ENCODE data around the gene CASR. TPM values are rescaled to one million over a fixed set of nuclear protein-coding genes. Genes with fewer than 3 reads are reported as not detected.

The CASR gene
- polyA plus RNA-seq, 1 of the 3 experiments (the other 2 are of a cell fraction), result not detected

GRCh38 chr3:122265957-122266356 lies 82.5 kb downstream of the CASR start:
- Histone ChIP-seq H3F3A (replicated peaks; ENCODE audit: insufficient read depth) (no peaks in the 10 kb centered on the region), H3K9me2 (no peaks in the 10 kb centered on the region), H3K27ac (ENCODE audit: low read depth in 2 of 2, low read length in 1 of 2) (no peak overlapping the region), H4K20me1 (ENCODE audit: insufficient read depth) (no peaks in the 10 kb centered on the region), H3K27me3 (ENCODE audit: insufficient read depth) (peaks cover 14% of the 10 kb centered on the region; the same call in 1 of the 2 replicates), H3K9ac (no peak overlapping the region), H3K79me2 (ENCODE audit: insufficient read depth) (no peaks in the 10 kb centered on the region), H3K9me3 (no peaks in the 10 kb centered on the region), H3K4me2 (no peak overlapping the region), H3K4me1 (ENCODE audit: control insufficient read depth in 1 of 2, insufficient read depth in 2 of 2, low read depth in 1 of 2, low read length in 1 of 2) (no peaks in the 10 kb centered on the region), H2AFZ (ENCODE audit: low read depth) (no peak overlapping the region), H3K4me3 (ENCODE audit: low read depth in 2 of 2, low read length in 1 of 2) (no peak overlapping the region), H3K36me3 (replicated peaks in 1 of 2; ENCODE audit: control insufficient read depth in 1 of 2, insufficient read depth in 2 of 2, low read length in 1 of 2) (no peaks in the 10 kb centered on the region)
- CTCF ChIA-PET, result interaction anchor here (0.6 to 1.1 kb wide), 3 partner anchors 11 to 36 kb away, joined by 3 to 4 read pairs (median 3); no protein-coding TSS in a partner anchor
- POLR2A ChIA-PET, result no interaction called here
- TF ChIP-seq IRF3 (IDR thresholded peaks at IDR 0.05; ENCODE audit: low read depth, low read length) (no peak), USF1 (IDR thresholded peaks at IDR 0.05; ENCODE audit: borderline replicate concordance, low read depth) (no peak), JUND (IDR thresholded peaks at IDR 0.05) (no peak), GABPA (IDR thresholded peaks at IDR 0.05; ENCODE audit: low read depth) (no peak), TAF1 (IDR thresholded peaks at IDR 0.05; ENCODE audit: borderline replicate concordance, low read depth, low read length) (no peak), MXI1 (IDR thresholded peaks at IDR 0.05; ENCODE audit: low read depth, low read length) (no peak), EP300 (IDR thresholded peaks at IDR 0.05; ENCODE audit: borderline replicate concordance in 1 of 2, low read depth in 1 of 2, low read length in 1 of 2) (no peak), SMC3 (IDR thresholded peaks at IDR 0.05; ENCODE audit: low read depth, low read length) (no peak), NFIC (IDR thresholded peaks at IDR 0.05; ENCODE audit: borderline replicate concordance) (no peak), MAX (IDR thresholded peaks at IDR 0.05; ENCODE audit: low read depth) (no peak), MEF2A (IDR thresholded peaks at IDR 0.05; ENCODE audit: borderline replicate concordance, low read depth) (no peak), POLR2AphosphoS5 (IDR thresholded peaks at IDR 0.05; ENCODE audit: low read depth, low read length) (no peak), CHD2 (IDR thresholded peaks at IDR 0.05; ENCODE audit: low read length, partially characterized antibody) (no peak), CTCF (IDR thresholded peaks at IDR 0.05) (no peak), FOSL2 (IDR thresholded peaks at IDR 0.05; ENCODE audit: borderline replicate concordance, low read depth) (no peak), GATA2 (CRISPR knock-in tag; IDR thresholded peaks at IDR 0.05) (no peak)
- 3% methylated on average over 3 of the region's 3 CpGs for WGBS (ENCODE audit: low lambda C conversion rate)
- DNase-seq, result no peak
